HL-60 (cell line): Measurements from ENCODE around the gene ACTR8.

Experiments used
- DNase-seq, 2 experiments: peaks; one replicate each; pipeline ENCODE4 v3.0.0-alpha.2; 2010 to 2020; ENCODE audit warnings: low read depth in 1 of 2, low spot score in 1 of 2
- H3K27ac ChIP-seq: fragments of 250-450 bp; sonication (Bioruptor Pico); replicated peaks from 2 replicates; pipeline ENCODE4 v1.5.1; 2020; ENCODE audit warnings: mild to moderate bottlenecking, moderate library complexity
- H3K27me3 ChIP-seq: fragments of 250-450 bp; sonication (Bioruptor Pico); 2 replicates; pipeline ENCODE4 v1.5.1; 2021; ENCODE audit warnings: mild to moderate bottlenecking, moderate library complexity; ENCODE audit not compliant: insufficient read depth, poor library complexity, severe bottlenecking
- H3K4me3 ChIP-seq: replicated peaks from 2 replicates; pipeline ENCODE4 v1.5.1; 2011; ENCODE audit warnings: mild to moderate bottlenecking, control low read depth, low read length; ENCODE audit not compliant: insufficient read depth
- CTCF ChIP-seq: IDR thresholded peaks from one replicate; pipeline ENCODE4 v1.5.1; 2011; ENCODE audit warnings: low read length, control low read depth, inconsistent platforms; ENCODE audit not compliant: insufficient read depth
- GABPA ChIP-seq: IDR thresholded peaks from 2 replicates; pipeline ENCODE4 v1.6.1; 2012; ENCODE audit warnings: low read depth
- POLR2AphosphoS5 ChIP-seq: IDR thresholded peaks from 2 replicates; pipeline ENCODE4 v1.6.1; 2012; ENCODE audit warnings: low read depth
- REST ChIP-seq: IDR thresholded peaks from 2 replicates; pipeline ENCODE4 v1.6.1; 2012; ENCODE audit warnings: low read depth; ENCODE audit not compliant: insufficient replicate concordance
- SPI1 ChIP-seq: IDR thresholded peaks from 2 replicates; pipeline ENCODE4 v1.6.1; 2012; ENCODE audit warnings: low read depth, mild to moderate bottlenecking, borderline replicate concordance

ACTR8 gene

GRCh38 chr3:53885239-53885638 lies 3.3 kb upstream of the ACTR8 start:
- Histone ChIP-seq H3K4me3 (no peak overlapping the region), H3K27me3 (no peaks in the 10 kb centered on the region), H3K27ac (no peak overlapping the region)
- TF ChIP-seq POLR2AphosphoS5 (no peak), GABPA (no peak), REST (no peak), SPI1 (no peak), CTCF (no peak)
- no peak for DNase-seq

GRCh38 chr3:53884623-53885022 lies 2.7 kb upstream of the ACTR8 start:
- no peak for TF ChIP-seq POLR2AphosphoS5
- TF ChIP-seq REST: no peak
- no peak for TF ChIP-seq SPI1
- TF ChIP-seq GABPA: no peak
- no peak for TF ChIP-seq CTCF
- Histone ChIP-seq H3K27ac (no peak overlapping the region), H3K4me3 (no peak overlapping the region), H3K27me3 (no peaks in the 10 kb centered on the region)
- DNase-seq: no peak

- no peak overlapping the region for H3K4me3 ChIP-seq
- no peaks in the 10 kb centered on the region for H3K27me3 ChIP-seq
- no peak for TF ChIP-seq GABPA
- no peak for TF ChIP-seq POLR2AphosphoS5
- no peak for TF ChIP-seq SPI1
- TF ChIP-seq REST: no peak
- no peak for TF ChIP-seq CTCF
- H3K27ac ChIP-seq: no peak overlapping the region
- DNase-seq: no peak
Measured at GRCh38 chr3:53883008-53883407, 1.1 kb upstream of the ACTR8 start.
